HG02885 (cell line): ENCODE measurements around the gene UST.
"Not testable (repeated sequence)": the region's sequence is repeated elsewhere in the genome, so short reads cannot be mapped to it uniquely, and the experiment has no call there.

Source experiments
- ATAC-seq: cut with Tn5 transposase; IDR thresholded peaks from one replicate; pipeline ENCODE4 v1.9.1; 2021; ENCODE audit warnings: mild to moderate bottlenecking; ENCODE audit not compliant: unreplicated experiment, poor library complexity

The UST gene

GRCh38 chr6:149024361-149024760 is 277.5 kb downstream of the UST start:
- no peak for ATAC-seq

- ATAC-seq, result no peak
Measured at GRCh38 chr6:149025061-149025460, 278.2 kb downstream of the UST start.

DNA sequence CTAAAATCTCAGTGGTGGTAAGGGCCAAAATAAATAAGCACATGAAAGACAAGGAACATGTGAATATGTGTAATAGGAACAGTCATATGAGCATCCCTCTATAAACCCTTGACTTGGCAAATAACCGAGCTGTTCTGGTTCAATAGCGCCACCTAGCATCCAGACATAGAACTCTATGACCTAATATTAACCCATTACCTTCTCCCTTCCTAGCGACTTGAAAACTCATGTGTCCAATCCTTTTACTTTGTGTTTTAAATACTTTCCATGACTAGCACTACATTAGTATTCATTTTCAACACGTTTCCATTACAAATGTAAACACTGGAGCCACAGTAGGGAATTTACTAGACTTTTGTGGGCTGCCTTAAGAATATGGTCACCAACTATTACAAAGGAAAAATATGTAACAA is 279.7 kb downstream of the UST start:
- ATAC-seq, result no peak

- ATAC-seq, result no peak
Measured at GRCh38 chr6:149027484-149027883, 280.7 kb downstream of the UST start.

DNA sequence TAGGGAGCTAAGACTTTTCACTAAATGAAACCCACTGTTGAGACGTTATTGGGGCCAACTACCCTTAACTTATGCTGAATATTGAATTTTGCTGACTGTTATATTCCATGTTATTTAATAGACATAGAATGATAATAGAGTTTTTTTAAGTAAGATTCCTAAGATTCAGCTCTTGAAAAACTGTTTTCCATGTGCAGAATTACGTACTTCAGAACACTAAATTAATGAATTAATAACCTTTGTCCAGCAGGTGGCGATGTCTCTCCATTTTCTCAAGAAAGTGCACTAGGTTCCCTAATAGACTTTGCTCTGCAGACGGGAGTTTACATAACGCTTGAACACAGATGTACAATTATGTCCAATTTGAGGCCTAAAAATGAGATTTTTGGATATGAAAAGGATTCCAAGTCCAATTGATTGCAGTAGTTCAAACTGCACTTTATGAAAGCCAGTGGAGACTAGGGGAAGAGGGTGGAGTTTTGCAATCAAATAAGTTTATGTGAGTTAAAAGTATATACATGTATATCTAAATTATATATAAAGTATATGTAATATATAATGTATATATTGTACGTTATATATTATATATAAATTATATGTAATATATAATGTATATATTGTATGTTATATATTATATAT is 282.1 kb downstream of the UST start:
- no peak for ATAC-seq

GRCh38 chr6:149031201-149031858 is 284.5 kb downstream of the UST start:
- no peak for ATAC-seq

DNA sequence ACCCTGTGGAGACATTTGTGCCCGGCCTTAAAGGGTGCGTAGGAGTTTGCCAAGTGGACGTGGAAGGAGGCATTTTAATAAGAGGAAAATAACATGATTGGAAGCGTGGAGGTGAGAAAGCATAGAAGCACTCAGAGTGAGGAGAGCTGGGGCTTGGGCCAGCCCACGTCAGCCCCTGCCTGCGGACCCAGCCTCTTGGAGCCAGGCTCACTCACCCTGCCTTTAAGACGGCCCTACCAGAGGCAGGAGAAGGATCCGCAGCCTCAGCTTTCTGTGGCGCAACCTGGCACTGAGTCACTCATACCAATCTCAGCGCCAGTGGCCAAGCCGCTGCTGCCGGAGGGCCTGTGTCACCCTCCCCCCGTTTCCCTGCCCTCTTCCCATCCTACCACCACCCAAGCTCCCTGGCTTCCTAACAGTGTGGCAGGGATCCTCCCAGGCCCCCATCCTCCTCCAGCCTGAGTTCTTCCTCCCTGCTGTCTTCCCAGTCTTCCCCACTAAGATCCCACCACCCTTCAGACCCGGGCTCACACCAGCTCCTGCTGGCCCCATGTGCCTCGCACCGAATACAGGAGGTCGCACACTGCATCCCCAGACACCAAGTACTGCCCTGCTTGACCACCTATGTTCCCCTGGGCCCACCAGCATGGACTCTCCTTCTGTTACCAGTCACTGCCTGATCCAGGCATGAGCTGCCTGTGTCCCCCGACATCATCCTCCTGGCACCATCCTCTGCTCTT is 285.2 kb downstream of the UST start:
- ATAC-seq, result peak; percentile 22

GRCh38 chr6:149032599-149033405 is 286.0 kb downstream of the UST start:
- peak; percentile 86 for ATAC-seq

DNA sequence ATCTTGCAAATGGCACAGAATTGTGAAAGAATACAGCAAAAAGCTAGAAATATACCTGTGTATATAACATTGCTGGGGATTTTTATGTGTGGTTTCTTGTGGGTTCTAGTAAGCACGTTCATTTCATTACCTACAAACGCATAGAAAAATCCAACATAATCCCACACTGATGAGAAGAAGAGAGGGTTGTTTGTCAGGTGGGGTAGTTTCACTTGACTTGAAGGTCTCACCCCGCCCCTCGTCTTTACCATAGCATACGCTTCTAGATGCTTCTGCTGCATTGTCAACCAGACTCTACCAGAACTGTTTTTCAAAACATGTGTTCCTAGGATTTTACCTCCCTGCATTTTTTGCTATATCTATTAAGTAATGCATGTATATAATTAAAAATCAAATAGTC is 286.6 kb downstream of the UST start:
- peak; percentile 27 for ATAC-seq

- ATAC-seq, result no peak
Measured at GRCh38 chr6:149035766-149036165, 288.9 kb downstream of the UST start.

DNA sequence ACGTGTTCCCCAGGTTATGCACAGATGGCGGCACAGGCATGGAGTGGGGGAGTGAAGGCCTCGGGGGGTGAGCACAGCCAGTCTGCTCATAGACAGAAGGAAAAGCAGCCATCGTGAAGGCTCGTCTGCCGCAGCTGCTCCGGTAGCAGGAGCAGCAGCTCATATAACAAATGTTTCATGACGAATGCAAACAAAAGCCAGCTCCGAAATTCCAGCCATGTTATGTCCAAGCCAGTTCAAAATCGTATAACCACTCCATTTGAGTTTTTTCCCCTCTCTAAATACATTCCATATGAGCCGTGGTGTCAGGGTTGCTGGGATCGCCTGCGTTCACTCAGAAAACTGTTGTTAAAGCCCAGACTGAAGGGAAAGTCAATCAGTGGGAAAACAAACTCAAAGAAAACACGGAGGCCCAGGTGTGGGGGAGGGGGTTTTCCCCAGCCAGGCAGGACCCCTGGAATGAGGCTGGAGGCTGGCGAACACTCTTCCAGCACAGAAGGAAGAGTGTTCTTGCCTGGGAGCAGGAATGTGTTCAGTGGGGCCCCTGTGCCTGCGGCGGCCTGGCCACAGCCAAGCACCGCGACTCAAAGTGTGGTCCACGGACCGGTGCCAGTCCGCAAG is 290.3 kb downstream of the UST start:
- ATAC-seq, result no peak

GRCh38 chr6:149039025-149039424 is 292.2 kb downstream of the UST start:
- not testable (repeated sequence) for ATAC-seq

DNA sequence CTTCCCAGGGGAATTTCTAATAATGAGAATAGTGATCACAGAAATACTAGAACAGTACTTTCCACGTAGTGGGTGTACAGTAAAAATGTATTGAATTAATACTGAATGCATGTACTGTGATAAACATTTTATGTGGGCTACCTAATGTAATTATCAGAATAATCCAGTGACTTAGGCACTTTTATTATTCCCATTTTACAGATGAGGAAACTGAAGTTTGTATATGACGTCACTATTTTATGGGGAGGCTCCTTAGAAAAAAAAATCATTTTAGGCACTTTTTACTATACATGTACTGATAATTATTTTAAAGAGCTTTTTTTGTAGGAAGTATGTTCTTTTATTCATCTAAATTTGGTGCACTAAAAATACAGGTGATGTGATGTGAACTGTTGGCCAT is 295.1 kb downstream of the UST start:
- ATAC-seq, result no peak

GRCh38 chr6:149043476-149044130 is 296.8 kb downstream of the UST start:
- ATAC-seq, result no peak

DNA sequence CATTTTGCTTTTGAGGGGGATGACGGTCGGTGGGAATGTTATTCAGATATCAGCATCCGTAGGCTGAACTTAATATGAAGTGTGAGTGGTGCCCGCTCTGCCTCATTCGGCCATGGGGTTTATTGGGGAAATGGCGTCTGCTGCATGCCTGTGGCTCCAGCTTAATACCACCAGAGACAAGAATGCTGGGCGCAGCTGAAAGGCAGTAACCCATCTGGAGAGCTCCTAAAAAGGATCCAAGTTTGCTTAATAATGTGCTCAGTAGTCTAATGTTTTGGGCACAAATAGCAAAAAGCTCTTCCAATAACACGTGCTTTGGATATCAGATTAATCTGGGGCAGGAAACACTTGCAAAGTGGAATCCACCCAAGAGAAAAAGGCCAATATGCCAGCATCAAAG is 297.7 kb downstream of the UST start:
- ATAC-seq, result no peak

DNA sequence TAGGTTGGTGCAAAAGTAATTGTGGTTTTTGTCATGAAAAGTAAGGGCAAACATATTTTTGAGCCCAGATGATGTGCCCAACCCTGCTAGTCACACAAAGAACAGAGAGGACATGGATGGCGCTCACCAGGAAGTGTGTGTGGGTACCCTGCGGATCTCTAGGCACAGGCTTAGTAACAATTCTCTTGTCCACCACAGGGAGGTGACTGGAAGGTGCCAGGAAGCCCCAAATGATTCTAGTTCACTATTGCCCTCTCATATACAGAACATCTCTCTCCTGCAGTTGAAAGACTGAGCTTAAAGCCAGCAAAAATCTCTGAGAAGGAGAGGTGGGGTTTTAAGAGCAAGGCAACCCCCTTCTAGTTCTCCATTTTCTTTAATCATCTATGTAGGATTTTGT is 298.6 kb downstream of the UST start:
- no peak for ATAC-seq

DNA sequence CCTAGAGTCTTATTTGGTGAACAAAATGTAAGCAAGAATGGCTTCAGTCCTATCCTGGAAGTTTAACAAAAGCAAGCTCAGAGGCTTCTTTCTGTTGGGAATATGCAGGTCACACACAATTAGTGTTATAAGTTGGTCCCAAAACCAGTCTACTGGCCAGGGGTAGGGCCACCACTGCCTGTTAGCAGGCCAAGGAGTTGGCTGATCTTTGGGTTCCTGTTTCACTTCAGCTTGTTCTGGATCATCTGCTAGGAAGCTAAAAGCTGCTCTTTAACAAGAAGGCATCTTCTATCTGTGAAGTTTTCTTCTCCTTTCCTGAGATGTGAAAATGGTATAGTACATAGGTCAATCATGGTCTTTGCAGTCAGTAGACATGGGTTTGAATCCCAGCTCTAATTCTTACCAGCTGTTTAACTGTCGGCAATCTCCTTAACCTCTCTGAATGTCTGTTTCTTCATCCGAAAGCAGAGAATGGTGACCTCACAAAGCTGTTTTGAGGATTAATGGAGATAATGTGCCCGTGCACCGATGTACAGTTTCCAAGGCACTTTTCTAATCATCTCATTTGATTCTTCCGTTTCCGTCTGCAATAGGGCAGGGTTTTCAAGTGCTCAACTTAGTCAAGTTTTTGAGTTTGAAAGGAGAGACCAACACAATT is 299.5 kb downstream of the UST start:
- no peak for ATAC-seq

DNA sequence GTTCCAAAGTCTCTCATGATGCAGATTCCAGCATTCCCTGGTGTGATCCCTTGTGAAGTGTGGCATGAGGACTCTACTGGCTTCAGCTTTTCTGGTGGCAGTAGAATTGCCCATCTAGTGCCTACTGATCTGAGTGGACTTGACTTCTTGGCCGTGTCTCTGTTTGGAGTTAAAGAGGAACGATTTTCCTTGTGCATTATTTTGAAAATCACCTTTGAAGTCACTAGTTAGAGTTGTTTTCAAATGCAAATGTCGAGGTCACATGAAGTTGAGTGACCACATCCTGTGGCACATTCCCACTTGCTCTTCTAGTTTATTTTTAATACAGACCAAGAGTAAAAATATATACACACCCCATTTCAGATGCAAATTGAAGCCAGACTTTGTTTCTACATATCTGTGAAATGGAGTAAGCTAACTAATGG is 300.0 kb downstream of the UST start:
- peak; percentile 84 for ATAC-seq

GRCh38 chr6:149049230-149049629 is 302.4 kb downstream of the UST start:
- ATAC-seq, result no peak
